Ovary (tissue), 9 donors: ENCODE results near the gene AFG1L. TPM values are rescaled to one million over a fixed set of nuclear protein-coding genes. Genes with fewer than 3 reads are reported as not detected.
"Not testable (repeated sequence)": the region's sequence is repeated elsewhere in the genome, so short reads cannot be mapped to it uniquely, and the experiment has no call there.

Source experiments
- DNase-seq, 5 donors: peaks; one replicate each; pipeline ENCODE4 v3.0.0-alpha.2; 2019 to 2020
- H3K27ac ChIP-seq, 2 donors: fragments of 200-600 bp; one replicate each; pipeline versions ENCODE4 v1.5.1 to v1.8.0; 2019 to 2022
- H3K27me3 ChIP-seq: fragments of 200-600 bp; one replicate; pipeline ENCODE4 v1.8.0; 2022
- H3K36me3 ChIP-seq: fragments of 200-600 bp; sonication (generic); one replicate; pipeline ENCODE4 v1.5.1; 2019
- H3K4me1 ChIP-seq: one replicate; pipeline ENCODE4 v1.8.1; 2013; ENCODE audit warnings: mild to moderate bottlenecking, moderate library complexity; ENCODE audit not compliant: insufficient read depth
- H3K4me3 ChIP-seq: fragments of 200-600 bp; sonication (generic); one replicate; pipeline ENCODE4 v1.5.1; 2017
- H3K9me3 ChIP-seq, 2 donors: fragments of 200-600 bp in 1 of 2; sonication (generic) in 1 of 2; one replicate each; pipeline versions ENCODE4 v1.5.1 to v1.8.1; 2013 to 2019; ENCODE audit warnings: mild to moderate bottlenecking in 1 of 2, moderate library complexity in 1 of 2
- EP300 ChIP-seq: sonication (generic); formaldehyde crosslinking; IDR thresholded peaks from one replicate; pipeline ENCODE4 v1.6.1; 2017; ENCODE audit warnings: antibody characterized with exemption
- POLR2A ChIP-seq: fragments of 450-650 bp; IDR thresholded peaks from one replicate; pipeline ENCODE4 v1.6.1; 2017; ENCODE audit warnings: antibody characterized with exemption, mild to moderate bottlenecking, moderate library complexity
- WGBS, 3 donors: extraction: QIAGEN DNeasy Blood & Tissue Kit in 1 of 3; methylation state at CpG; one replicate each; pipeline versions ENCODE4 v1.1.5 to v1.1.7; 2013 to 2017; 5-methylcytosine and 5-hydroxymethylcytosine counted together
- intact Hi-C, 4 donors: fragments of 100-400 bp; cut with DNase I; formaldehyde crosslinking; loops; one replicate each; pipeline versions ENCODE4 v1.11.0 to v1.15.1; 2022 to 2023
- polyA plus RNA-seq, 2 donors: library from polyadenylated mRNA; stranded (reverse); fragments of 200-250 nt in 1 of 2; fragments of 350-450 nt in 1 of 2; fragmentation: Illumina TruSeq in 1 of 2; extraction: RNeasy Lipid Tissue Mini Kit (QIAGEN cat#74804) in 1 of 2; gene quantifications; one replicate each; pipeline ENCODE4 v1.2.3, GENCODE V29; 2013 to 2014
- total RNA-seq, 7 donors: library from RNA; depleted of rRNA in 2 of 7; stranded (reverse); fragments of >200 nt in 2 of 7; fragmentation: NEBNext Ultra II Directional in 3 of 7; extraction: Animal tissue kit (Norgen Biotek cat#: 25700) in 3 of 7; gene quantifications; one replicate each; pipeline versions ENCODE4 v1.1.0 to v1.2.4, GENCODE V29; 2016 to 2023
- TF ChIP-seq, protein P1 (sequence below), 3 donors: fragments of 450-650 bp in 2 of 3; fragments of 200-600 bp in 1 of 3; IDR thresholded peaks; one replicate each; pipeline versions ENCODE4 v1.5.1 to v1.8.0; 2016 to 2022; ENCODE audit warnings: antibody characterized with exemption in 3 of 3, mild to moderate bottlenecking in 1 of 3
- donor health status: DM: no; HTN: no; CAD: no; lungs with moderate emphysema.
- donor health status: DM: no; HTN: no; CAD: no.
- donor health status: Bipolar disorder and iron deficiency.
- donor health status: DM: yes; HTN: yes; CAD: no.
- donor health status: DM: no; HTN: no; CAD: no.
- donor health status: DM: yes; HTN: yes; CAD: no.

Gene AFG1L
- total and polyA plus RNA-seq, 9 donors, result 1.2 to 7.6 (median 5.7) TPM

GRCh38 chr6:108531332-108531731 lies 236.5 kb downstream of the AFG1L start:
- DNase-seq, result no peak
- 80 to 87% (median 82%) methylated on average over 1 of the region's 1 CpG for WGBS, 3 donors
- no peak overlapping the region for H3K4me3 ChIP-seq

GRCh38 chr6:108535114-108535742 lies 240.4 kb downstream of the AFG1L start:
- 84 to 89% (median 86%) methylated on average over 11 of the region's 11 CpGs for WGBS, 3 donors
- intact Hi-C loops, result no loop called here
- DNase-seq, result no peak
- H3K9me3 ChIP-seq, result no peaks in the 10 kb centered on the region
- no peaks in the 10 kb centered on the region for H3K4me1 ChIP-seq
- no peak overlapping the region for H3K4me3 ChIP-seq
- no peaks in the 10 kb centered on the region for H3K36me3 ChIP-seq
- H3K27me3 ChIP-seq, result no peaks in the 10 kb centered on the region
- no peak overlapping the region for H3K27ac ChIP-seq
- TF ChIP-seq EP300, result no peak
- no peak for TF ChIP-seq POLR2A
- TF ChIP-seq, protein P1, sequence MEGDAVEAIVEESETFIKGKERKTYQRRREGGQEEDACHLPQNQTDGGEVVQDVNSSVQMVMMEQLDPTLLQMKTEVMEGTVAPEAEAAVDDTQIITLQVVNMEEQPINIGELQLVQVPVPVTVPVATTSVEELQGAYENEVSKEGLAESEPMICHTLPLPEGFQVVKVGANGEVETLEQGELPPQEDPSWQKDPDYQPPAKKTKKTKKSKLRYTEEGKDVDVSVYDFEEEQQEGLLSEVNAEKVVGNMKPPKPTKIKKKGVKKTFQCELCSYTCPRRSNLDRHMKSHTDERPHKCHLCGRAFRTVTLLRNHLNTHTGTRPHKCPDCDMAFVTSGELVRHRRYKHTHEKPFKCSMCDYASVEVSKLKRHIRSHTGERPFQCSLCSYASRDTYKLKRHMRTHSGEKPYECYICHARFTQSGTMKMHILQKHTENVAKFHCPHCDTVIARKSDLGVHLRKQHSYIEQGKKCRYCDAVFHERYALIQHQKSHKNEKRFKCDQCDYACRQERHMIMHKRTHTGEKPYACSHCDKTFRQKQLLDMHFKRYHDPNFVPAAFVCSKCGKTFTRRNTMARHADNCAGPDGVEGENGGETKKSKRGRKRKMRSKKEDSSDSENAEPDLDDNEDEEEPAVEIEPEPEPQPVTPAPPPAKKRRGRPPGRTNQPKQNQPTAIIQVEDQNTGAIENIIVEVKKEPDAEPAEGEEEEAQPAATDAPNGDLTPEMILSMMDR (IDR thresholded peaks at IDR 0.05), result no peak

More at GRCh38 chr6:108531332-108531731, 236.5 kb downstream of the AFG1L start:
- intact Hi-C loops, result no loop called here
- no peaks in the 10 kb centered on the region for H3K36me3 ChIP-seq
- no peaks in the 10 kb centered on the region for H3K9me3 ChIP-seq
- no peak for TF ChIP-seq EP300
- TF ChIP-seq POLR2A, result no peak
- TF ChIP-seq, protein P1 (IDR thresholded peaks at IDR 0.05), result no peak
- H3K4me1 ChIP-seq, result no peaks in the 10 kb centered on the region
- H3K27me3 ChIP-seq, result no peaks in the 10 kb centered on the region
- H3K27ac ChIP-seq, result no peak overlapping the region

DNA sequence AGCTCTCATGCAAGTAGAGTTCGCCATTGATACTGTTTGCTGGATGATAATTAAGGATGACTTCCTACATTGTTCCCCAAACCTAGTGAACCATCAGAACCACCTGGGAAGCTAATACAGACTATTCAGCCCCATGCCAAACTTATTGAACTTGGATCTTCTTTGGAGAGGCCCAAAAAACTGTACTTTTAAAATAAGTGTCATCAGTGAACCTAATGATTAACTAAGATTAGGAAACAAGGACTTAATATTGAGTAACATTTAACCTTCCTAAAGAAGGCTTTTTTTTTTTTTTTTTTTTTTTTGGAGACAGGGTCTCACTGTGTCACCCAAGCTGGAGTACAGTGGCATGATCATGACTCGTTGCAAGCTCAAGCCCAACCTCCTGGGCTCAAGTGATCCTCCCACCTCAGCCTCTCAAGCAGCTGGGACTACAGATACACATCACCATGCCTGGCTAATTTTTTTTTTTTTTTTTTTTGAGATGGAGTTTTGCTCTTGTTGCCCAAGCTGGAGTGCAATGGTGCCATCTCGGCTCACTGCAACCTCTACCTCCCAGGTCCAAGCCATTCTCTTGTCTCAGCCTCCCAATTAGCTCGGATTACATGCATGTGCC lies 241.2 kb downstream of the AFG1L start:
- DNase-seq, H3K4me3 ChIP-seq, H3K27ac ChIP-seq, H3K27me3 ChIP-seq, H3K9me3 ChIP-seq, H3K36me3 ChIP-seq, intact Hi-C loops, H3K4me1 ChIP-seq: not testable (repeated sequence)
- 92 to 93% (median 93%) methylated on average over 4 of the region's 4 CpGs for WGBS, 3 donors

DNA sequence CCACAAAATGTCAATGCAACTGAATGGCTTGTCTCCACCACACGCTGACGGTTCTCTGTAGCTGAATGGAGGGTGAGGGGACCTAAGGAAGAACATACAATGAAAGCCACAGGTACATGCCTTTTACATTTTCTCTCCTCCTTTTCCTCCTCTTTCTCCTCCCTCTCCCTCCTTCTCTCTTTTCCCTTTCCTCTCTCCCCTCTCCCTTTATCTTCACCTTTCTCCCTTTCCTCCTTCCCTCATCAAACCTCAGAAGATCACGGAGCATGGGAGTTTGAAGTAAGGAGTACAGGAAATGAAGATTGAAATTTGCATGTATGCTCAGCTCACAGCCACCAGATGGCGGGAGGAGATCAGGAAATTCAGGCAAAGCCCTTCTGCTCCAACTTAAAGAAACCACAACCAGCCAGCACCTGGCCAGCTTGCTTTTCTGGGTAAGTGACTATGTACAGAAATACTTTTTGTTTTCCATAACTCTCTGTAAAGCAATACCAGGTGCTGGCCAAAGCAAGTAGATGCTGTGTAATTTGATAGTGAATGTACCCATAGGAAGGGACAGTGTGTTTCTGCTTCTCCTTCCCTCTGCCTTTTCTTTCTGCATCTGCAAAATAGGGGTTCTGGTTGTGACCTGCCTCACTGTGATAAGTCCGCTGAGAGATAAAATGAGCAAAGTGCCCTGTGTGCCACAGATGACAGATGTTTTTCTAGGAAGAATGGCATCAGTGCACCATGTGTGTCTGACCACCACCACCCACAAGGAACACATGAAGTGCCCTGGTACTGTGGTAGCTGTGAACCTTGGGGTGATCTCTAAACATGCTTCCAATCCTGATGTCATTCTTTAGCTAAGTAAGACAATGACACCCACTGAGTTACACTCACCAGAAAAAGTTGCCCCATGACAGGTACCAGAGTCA lies 247.2 kb downstream of the AFG1L start:
- Histone ChIP-seq H3K4me1 (no peaks in the 10 kb centered on the region), H3K4me3 (no peak overlapping the region), H3K27ac (no peak overlapping the region), H3K9me3 (no peaks in the 10 kb centered on the region), H3K27me3 (no peaks in the 10 kb centered on the region), H3K36me3 (no peaks in the 10 kb centered on the region)
- peak; percentile 68 to 80 (median 77) for DNase-seq
- intact Hi-C loops, result loop anchor here (2.0 to 10.0 kb wide), 8 partner anchors 240 to 530 kb away; no protein-coding TSS in a partner anchor
- 6 to 14% (median 11%) methylated on average over 5 of the region's 5 CpGs for WGBS, 3 donors
- TF ChIP-seq, protein P1 (IDR thresholded peaks at IDR 0.05), result peak; percentile 49 to 95 (median 94)
- TF ChIP-seq EP300, result no peak
